Neural crest cell (in vitro differentiated cells): ENCODE measurements around the gene ZG16. TPM values are rescaled to one million over a fixed set of nuclear protein-coding genes. Genes with fewer than 3 reads are reported as not detected.

ENCODE experiments used
- DNase-seq: peaks from one replicate; pipeline ENCODE4 v3.0.0; 2021; ENCODE audit warnings: low read depth, mixed read lengths, low spot score
- H3K27ac Mint-ChIP-seq: one replicate; pipeline ENCODE4 v1.8.0; 2021; ENCODE audit warnings: mild to moderate bottlenecking, mixed read lengths; ENCODE audit not compliant: unreplicated experiment
- H3K27me3 Mint-ChIP-seq: 2 replicates; pipeline ENCODE4 v1.8.0; 2021; ENCODE audit warnings: low read depth, mild to moderate bottlenecking, mixed read lengths
- H3K36me3 Mint-ChIP-seq: 2 replicates; pipeline ENCODE4 v1.8.0; 2021; ENCODE audit warnings: low read depth, mild to moderate bottlenecking, mixed read lengths
- H3K4me1 Mint-ChIP-seq: 2 replicates; pipeline ENCODE4 v1.8.0; 2021; ENCODE audit warnings: mixed read lengths
- H3K4me3 Mint-ChIP-seq: one replicate; pipeline ENCODE4 v1.8.0; 2021; ENCODE audit warnings: mild to moderate bottlenecking, mixed read lengths
- H3K9me3 Mint-ChIP-seq: 2 replicates; pipeline ENCODE4 v1.8.0; 2021; ENCODE audit warnings: mixed read lengths
- total RNA-seq: library from RNA; stranded (reverse); gene quantifications from 2 replicates; pipeline ENCODE4 v1.2.1, GENCODE V29; 2021
- TF ChIP-seq, protein P1 (sequence below): fragments of 200-600 bp; sonication (generic); conservative IDR thresholded peaks from 2 replicates; pipeline ENCODE4 v1.5.0; 2021; ENCODE audit warnings: antibody characterized with exemption, mild to moderate bottlenecking

Gene ZG16
- total RNA-seq, 1 donor from 2014 or later, result not detected

DNA sequence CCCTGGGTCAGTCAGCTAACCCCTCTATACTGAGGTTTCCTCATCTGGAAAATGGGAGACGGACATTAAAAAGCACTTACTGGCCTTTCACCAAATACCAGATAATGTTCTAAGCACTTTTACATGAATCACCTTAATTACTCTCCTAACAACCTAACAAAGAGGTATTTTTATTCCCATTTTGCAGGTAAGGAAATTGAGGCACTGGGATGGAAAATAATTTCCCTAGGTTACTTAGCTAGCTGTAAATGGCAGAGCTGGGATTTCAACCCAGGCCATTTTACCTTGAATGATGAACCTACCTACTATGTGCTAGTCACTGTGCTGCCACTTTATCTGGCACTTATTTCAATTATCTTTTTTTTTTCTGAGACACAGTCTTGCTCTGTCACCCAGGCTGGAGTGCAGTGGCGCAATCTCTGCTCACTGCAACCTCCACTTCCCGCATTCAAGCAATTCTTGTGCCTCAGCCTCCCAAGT, 16.2 kb downstream of the ZG16 start:
- H3K27me3 Mint-ChIP-seq, result no peaks in the 10 kb centered on the region
- peaks cover 15% of the 10 kb centered on the region for H3K36me3 Mint-ChIP-seq
- no peak overlapping the region for H3K27ac Mint-ChIP-seq

DNA sequence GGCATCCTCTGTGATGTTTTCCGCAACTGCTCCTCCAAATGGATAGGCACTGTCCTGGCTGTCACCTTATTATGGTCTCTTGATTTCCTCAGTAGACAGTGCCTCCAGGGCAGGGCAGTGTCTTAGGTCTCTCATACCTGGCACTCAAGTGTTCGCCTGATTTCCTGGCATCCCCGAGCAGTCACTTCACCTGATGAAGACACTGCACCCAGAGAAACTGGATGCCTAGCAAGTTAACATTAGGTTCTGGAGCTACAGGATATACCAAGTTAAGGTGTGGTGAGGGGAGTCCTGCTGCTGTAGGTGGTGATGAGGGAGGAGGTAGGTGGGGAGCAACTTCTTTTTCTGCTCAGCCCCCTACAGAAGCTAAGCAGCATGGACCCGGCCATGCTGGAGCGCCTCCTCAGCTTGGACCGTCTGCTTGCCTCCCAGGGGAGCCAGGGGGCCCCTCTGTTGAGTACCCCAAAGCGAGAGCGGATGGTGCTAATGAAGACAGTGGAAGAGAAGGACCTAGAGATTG, 24.4 kb downstream of the ZG16 start:
- H3K4me1 Mint-ChIP-seq, result peaks cover 15% of the 10 kb centered on the region
- H3K4me3 Mint-ChIP-seq, result peak overlapping the region; percentile 77
- no peak overlapping the region for H3K27ac Mint-ChIP-seq
- H3K27me3 Mint-ChIP-seq, result peaks cover 9% of the 10 kb centered on the region
- TF ChIP-seq, protein P1, sequence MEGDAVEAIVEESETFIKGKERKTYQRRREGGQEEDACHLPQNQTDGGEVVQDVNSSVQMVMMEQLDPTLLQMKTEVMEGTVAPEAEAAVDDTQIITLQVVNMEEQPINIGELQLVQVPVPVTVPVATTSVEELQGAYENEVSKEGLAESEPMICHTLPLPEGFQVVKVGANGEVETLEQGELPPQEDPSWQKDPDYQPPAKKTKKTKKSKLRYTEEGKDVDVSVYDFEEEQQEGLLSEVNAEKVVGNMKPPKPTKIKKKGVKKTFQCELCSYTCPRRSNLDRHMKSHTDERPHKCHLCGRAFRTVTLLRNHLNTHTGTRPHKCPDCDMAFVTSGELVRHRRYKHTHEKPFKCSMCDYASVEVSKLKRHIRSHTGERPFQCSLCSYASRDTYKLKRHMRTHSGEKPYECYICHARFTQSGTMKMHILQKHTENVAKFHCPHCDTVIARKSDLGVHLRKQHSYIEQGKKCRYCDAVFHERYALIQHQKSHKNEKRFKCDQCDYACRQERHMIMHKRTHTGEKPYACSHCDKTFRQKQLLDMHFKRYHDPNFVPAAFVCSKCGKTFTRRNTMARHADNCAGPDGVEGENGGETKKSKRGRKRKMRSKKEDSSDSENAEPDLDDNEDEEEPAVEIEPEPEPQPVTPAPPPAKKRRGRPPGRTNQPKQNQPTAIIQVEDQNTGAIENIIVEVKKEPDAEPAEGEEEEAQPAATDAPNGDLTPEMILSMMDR, result no peak
- peaks cover 19% of the 10 kb centered on the region for H3K36me3 Mint-ChIP-seq
- no peak for DNase-seq
- H3K9me3 Mint-ChIP-seq, result no peaks in the 10 kb centered on the region

More for the DNA sequence above, 16.2 kb downstream of the ZG16 start:
- peak overlapping the region; percentile 48 for H3K4me3 Mint-ChIP-seq
- no peak for DNase-seq
- TF ChIP-seq, protein P1, result no peak
- no peaks in the 10 kb centered on the region for H3K9me3 Mint-ChIP-seq
- peaks cover 44% of the 10 kb centered on the region for H3K4me1 Mint-ChIP-seq

DNA sequence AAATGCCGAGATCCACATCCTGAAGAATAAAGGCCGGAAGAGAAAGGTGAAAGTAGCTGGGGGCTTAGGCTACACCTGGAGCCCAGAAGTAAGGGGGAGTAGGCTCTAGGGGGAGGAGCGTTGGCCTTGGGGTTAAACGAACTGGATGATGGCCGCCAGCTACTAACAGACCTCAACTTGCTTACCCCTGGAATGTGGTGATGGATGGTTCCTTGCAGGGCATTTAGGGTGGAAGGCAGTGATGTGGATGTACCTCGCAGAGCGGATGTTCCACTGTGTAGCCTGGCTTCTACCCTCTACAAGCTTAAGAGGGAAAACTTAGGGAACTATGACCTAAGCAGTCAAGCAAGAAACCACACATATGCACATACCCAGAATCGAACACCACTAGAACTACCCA, 26.0 kb downstream of the ZG16 start:
- Mint-ChIP-seq H3K27ac (no peak overlapping the region), H3K4me3 (peak overlapping the region; percentile 84), H3K36me3 (peaks cover 21% of the 10 kb centered on the region), H3K27me3 (peaks cover 16% of the 10 kb centered on the region), H3K4me1 (peaks cover 30% of the 10 kb centered on the region), H3K9me3 (no peaks in the 10 kb centered on the region)
- TF ChIP-seq, protein P1, result no peak
- DNase-seq, result no peak

DNA sequence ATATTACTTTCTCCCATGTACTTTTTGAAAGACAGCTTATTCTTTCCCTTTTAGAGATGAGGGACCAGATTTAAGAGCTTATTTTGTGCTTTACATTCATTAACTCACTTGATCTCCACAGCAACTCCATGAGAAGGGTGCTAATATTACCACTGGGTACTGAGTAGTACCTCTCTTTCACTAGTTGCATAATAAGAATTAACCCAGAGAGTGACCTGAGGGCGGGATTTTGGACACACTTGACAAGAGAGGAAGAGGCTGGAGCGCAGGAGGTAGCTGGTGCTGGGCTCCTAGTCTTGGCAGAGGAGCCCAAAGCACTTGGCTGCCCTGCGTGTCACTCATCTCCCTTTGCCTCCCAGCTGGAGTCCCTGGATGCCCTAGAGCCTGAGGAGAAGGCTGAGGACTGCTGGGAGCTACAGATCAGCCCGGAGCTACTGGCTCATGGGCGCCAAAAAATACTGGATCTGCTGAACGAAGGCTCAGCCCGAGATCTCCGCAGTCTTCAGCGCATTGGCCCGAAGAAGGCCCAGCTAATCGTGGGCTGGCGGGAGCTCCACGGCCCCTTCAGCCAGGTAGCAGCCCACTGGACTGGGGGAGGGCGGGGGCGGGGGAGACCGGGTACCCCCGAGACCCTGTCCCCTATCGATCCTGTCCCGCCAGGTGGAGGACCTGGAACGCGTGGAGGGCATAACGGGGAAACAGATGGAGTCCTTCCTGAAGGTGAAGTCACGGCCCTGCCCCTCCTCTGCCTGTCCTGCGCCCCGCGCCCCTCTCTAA, 26.6 kb downstream of the ZG16 start:
- peaks cover 33% of the 10 kb centered on the region for H3K4me1 Mint-ChIP-seq
- no peak for DNase-seq
- H3K9me3 Mint-ChIP-seq, result no peaks in the 10 kb centered on the region
- H3K36me3 Mint-ChIP-seq, result peaks cover 21% of the 10 kb centered on the region
- TF ChIP-seq, protein P1, result no peak
- H3K27ac Mint-ChIP-seq, result peak overlapping the region; percentile 100
- peaks cover 16% of the 10 kb centered on the region for H3K27me3 Mint-ChIP-seq
- peak overlapping the region; percentile 94 for H3K4me3 Mint-ChIP-seq

DNA sequence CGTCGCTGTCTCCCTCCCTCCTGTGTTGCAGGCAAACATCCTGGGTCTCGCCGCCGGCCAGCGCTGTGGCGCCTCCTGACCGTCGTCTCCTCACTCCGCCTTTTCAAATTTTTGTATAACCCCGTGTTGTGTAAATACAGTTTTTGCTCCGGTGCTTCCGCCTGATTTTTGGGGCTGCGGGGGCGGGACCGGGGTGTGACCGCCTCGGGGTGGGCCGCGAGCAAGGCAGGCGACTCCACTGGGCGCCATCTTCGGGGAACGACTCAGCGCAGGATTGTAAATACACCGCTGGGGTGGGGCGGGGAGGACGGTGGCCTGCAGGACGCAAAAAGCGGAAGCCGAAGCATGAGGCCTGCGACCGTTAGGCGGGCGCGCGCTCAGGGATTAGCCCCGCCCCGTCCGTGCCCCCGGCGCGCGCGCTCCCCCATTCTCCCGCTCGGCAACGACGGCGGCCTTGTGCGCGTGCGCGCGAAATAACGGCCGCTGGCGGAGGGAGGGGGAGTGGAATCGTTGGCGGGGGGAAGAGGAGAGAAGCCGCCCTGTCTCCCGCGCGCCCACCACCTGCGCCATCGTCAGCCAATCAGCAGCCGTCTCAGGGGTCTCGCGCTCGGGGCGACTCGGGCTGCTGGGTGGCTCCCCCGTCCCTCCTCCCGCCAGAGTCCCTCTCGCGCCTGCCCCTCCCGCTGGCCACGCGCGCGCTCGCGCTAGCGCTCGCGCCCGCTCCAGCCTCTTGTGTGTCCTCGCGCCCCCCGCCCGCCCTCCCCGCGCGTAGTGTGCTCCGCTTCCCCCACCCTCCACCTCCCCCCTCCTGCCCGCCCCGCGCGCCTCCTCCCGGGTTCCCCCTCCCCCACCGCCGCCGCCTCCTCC, 27.4 kb downstream of the ZG16 start:
- Mint-ChIP-seq H3K27me3 (peaks cover 18% of the 10 kb centered on the region), H3K4me1 (peaks cover 39% of the 10 kb centered on the region), H3K4me3 (peak overlapping the region; percentile 94), H3K27ac (peak overlapping the region; percentile 100), H3K9me3 (no peaks in the 10 kb centered on the region), H3K36me3 (peaks cover 25% of the 10 kb centered on the region)
- TF ChIP-seq, protein P1, result peak; percentile 26
- peak; percentile 96 for DNase-seq
